ENCODE measurements around the gene RGP1. TPM values are rescaled to one million over a fixed set of nuclear protein-coding genes. Genes with fewer than 3 reads are reported as not detected.

The RGP1 gene
- total RNA-seq, 2 experiments from 2014 or later, result 13.5 to 27.1 TPM

GRCh38 chr9:35723908-35724307 is 25.2 kb upstream of the RGP1 start:
- POLR2A ChIA-PET, result no interaction called here
- BruUV-seq (replicated peaks), result no TSS peak
- TF ChIP-seq CTCF (conservative IDR thresholded peaks at IDR 0.05; ENCODE audit: low read length) (no peak), EZH2phosphoT487 (IDR thresholded peaks at IDR 0.05; ENCODE audit: borderline replicate concordance, low read depth, low read length) (no peak)

GRCh38 chr9:35725362-35725761 is 23.7 kb upstream of the RGP1 start:
- CTCF ChIA-PET (ENCODE audit: unreplicated experiment), result no interaction called here

More at GRCh38 chr9:35723908-35724307, 25.2 kb upstream of the RGP1 start:
- Histone ChIP-seq H2AFZ (ENCODE audit: low read length) (no peak overlapping the region), H3K27ac (ENCODE audit: low read depth, low read length, poor library complexity, severe bottlenecking) (no peak overlapping the region), H3K4me1 (ENCODE audit: insufficient read depth, low read length, poor library complexity, severe bottlenecking) (peaks cover 25% of the 10 kb centered on the region), H3K79me2 (ENCODE audit: insufficient read depth, low read depth, low read length) (peaks cover 22% of the 10 kb centered on the region), H4K20me1 (ENCODE audit: insufficient read depth, low read length) (peaks cover 4% of the 10 kb centered on the region; the same call in 1 of the 2 replicates), H3K4me2 (ENCODE audit: low read length) (no peak overlapping the region), H3K9me3 (ENCODE audit: low read length) (no peaks in the 10 kb centered on the region), H3K36me3 (ENCODE audit: insufficient read depth, low read length) (peaks cover 81% of the 10 kb centered on the region), H3K4me3 (ENCODE audit: low read depth, low read length, poor library complexity, severe bottlenecking) (no peak overlapping the region), H3K9me2 (ENCODE audit: insufficient read depth, low read length) (no peaks in the 10 kb centered on the region)
- CTCF ChIA-PET (ENCODE audit: unreplicated experiment), result interaction anchor here (0.6 kb wide), 1 partner anchor 30 kb away, joined by 4 read pairs; no protein-coding TSS in a partner anchor
- intact Hi-C loops (cut with micrococcal nuclease; ENCODE audit: unreplicated experiment), result no loop called here
- DNase-seq (ENCODE audit: low spot score), result no peak

More at GRCh38 chr9:35725362-35725761, 23.7 kb upstream of the RGP1 start:
- H3K36me3 ChIP-seq (ENCODE audit: insufficient read depth, low read length), result peaks cover 67% of the 10 kb centered on the region
- POLR2A ChIA-PET, result interaction anchor here (0.7 to 1.4 kb wide), 2 partner anchors 60 to 61 kb away, joined by 3 read pairs; partner anchors contain the start of gene ARHGEF39
- H3K79me2 ChIP-seq (ENCODE audit: insufficient read depth, low read depth, low read length), result peaks cover 37% of the 10 kb centered on the region
- no peaks in the 10 kb centered on the region for H3K9me2 ChIP-seq (ENCODE audit: insufficient read depth, low read length)
- TF ChIP-seq CTCF (conservative IDR thresholded peaks at IDR 0.05; ENCODE audit: low read length) (no peak), EZH2phosphoT487 (IDR thresholded peaks at IDR 0.05; ENCODE audit: borderline replicate concordance, low read depth, low read length) (no peak)
- peaks cover 40% of the 10 kb centered on the region for H3K4me1 ChIP-seq (ENCODE audit: insufficient read depth, low read length, poor library complexity, severe bottlenecking)
- no peak overlapping the region for H3K4me3 ChIP-seq (ENCODE audit: low read depth, low read length, poor library complexity, severe bottlenecking)
- H3K4me2 ChIP-seq (ENCODE audit: low read length), result no peak overlapping the region
- H3K27ac ChIP-seq (ENCODE audit: low read depth, low read length, poor library complexity, severe bottlenecking), result no peak overlapping the region
- BruUV-seq (replicated peaks), result no TSS peak
- peaks cover 15% of the 10 kb centered on the region; the same call in 1 of the 2 replicates for H4K20me1 ChIP-seq (ENCODE audit: insufficient read depth, low read length)
- intact Hi-C loops (cut with micrococcal nuclease; ENCODE audit: unreplicated experiment), result no loop called here
- DNase-seq (ENCODE audit: low spot score), result no peak
- no peaks in the 10 kb centered on the region for H3K9me3 ChIP-seq (ENCODE audit: low read length)
- H2AFZ ChIP-seq (ENCODE audit: low read length), result no peak overlapping the region
